ENCODE results near the gene ZFP92.

ZFP92 gene

GRCh38 chrX:153441296-153441695, 30.0 kb downstream of the ZFP92 start:
- DNase-seq, result no peak

GRCh38 chrX:153441981-153442380, 30.7 kb downstream of the ZFP92 start:
- no peak for DNase-seq

GRCh38 chrX:153442463-153442862, 31.2 kb downstream of the ZFP92 start:
- DNase-seq, result no peak

GRCh38 chrX:153443476-153444332, 32.4 kb downstream of the ZFP92 start:
- DNase-seq, result no peak

- DNase-seq, result no peak
Observed at GRCh38 chrX:153444333-153445011, 33.2 kb downstream of the ZFP92 start.

- no peak for DNase-seq
Observed at GRCh38 chrX:153445106-153445855, 34.0 kb downstream of the ZFP92 start.

GRCh38 chrX:153445856-153446635, 34.8 kb downstream of the ZFP92 start, which contains the start of gene TREX2:
TSS of gene TREX2 (minus strand) at chrX:153446056. CDS start at chrX:153445430, 626 bp downstream.
- no peak for DNase-seq

GRCh38 chrX:153446636-153446936, 35.3 kb downstream of the ZFP92 start:
- no peak for DNase-seq

GRCh38 chrX:153446950-153447580, 35.8 kb downstream of the ZFP92 start:
- DNase-seq, result no peak

GRCh38 chrX:153447581-153447960, 36.3 kb downstream of the ZFP92 start:
- no peak for DNase-seq

GRCh38 chrX:153448556-153449367, 37.5 kb downstream of the ZFP92 start:
- no peak for DNase-seq

- DNase-seq, result no peak
Observed at GRCh38 chrX:153449368-153450113, 38.3 kb downstream of the ZFP92 start.

- DNase-seq, result no peak
Observed at GRCh38 chrX:153450114-153450948, 39.1 kb downstream of the ZFP92 start.

- no peak for DNase-seq
Observed at GRCh38 chrX:153450949-153451277, 39.6 kb downstream of the ZFP92 start.

- DNase-seq, result no peak
Observed at GRCh38 chrX:153454901-153455550, 43.8 kb downstream of the ZFP92 start.

- no peak for DNase-seq
Observed at GRCh38 chrX:153455571-153455970, 44.3 kb downstream of the ZFP92 start.

- DNase-seq, result no peak
Observed at GRCh38 chrX:153456161-153456560, 44.9 kb downstream of the ZFP92 start.

GRCh38 chrX:153456704-153457103, 45.4 kb downstream of the ZFP92 start:
- DNase-seq, result no peak

- DNase-seq, result no peak
Observed at GRCh38 chrX:153457136-153457825, 46.0 kb downstream of the ZFP92 start.

Data from CD4-positive, alpha-beta T cell treated with Interleukin-1 beta for 1 hour (primary cell).